ENCODE measurements around the gene HPS1. TPM values are rescaled to one million over a fixed set of nuclear protein-coding genes. Genes with fewer than 3 reads are reported as not detected.

Gene HPS1
- total RNA-seq, 1 donor from 2014 or later = 62.1 TPM

- Histone ChIP-seq H3K4me3 (no peak overlapping the region), H3K27me3 (no peaks in the 10 kb centered on the region), H3K4me1 (peaks cover 24% of the 10 kb centered on the region), H3K27ac (no peak overlapping the region), H3K9me3 (no peaks in the 10 kb centered on the region), H3K36me3 (peaks cover 4 to 37% of the 10 kb centered on the region in 2 donors)
- intact Hi-C loops (cut with DNase I) = no loop called here
- TF ChIP-seq POLR2AphosphoS5 (IDR thresholded peaks at IDR 0.05; ENCODE audit: insufficient read depth in 1 of 2, low read depth in 1 of 2) (no peak), POLR2A (IDR thresholded peaks at IDR 0.05) (no peak)
- TF ChIP-seq, protein P1, sequence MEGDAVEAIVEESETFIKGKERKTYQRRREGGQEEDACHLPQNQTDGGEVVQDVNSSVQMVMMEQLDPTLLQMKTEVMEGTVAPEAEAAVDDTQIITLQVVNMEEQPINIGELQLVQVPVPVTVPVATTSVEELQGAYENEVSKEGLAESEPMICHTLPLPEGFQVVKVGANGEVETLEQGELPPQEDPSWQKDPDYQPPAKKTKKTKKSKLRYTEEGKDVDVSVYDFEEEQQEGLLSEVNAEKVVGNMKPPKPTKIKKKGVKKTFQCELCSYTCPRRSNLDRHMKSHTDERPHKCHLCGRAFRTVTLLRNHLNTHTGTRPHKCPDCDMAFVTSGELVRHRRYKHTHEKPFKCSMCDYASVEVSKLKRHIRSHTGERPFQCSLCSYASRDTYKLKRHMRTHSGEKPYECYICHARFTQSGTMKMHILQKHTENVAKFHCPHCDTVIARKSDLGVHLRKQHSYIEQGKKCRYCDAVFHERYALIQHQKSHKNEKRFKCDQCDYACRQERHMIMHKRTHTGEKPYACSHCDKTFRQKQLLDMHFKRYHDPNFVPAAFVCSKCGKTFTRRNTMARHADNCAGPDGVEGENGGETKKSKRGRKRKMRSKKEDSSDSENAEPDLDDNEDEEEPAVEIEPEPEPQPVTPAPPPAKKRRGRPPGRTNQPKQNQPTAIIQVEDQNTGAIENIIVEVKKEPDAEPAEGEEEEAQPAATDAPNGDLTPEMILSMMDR (IDR thresholded peaks at IDR 0.05) = no peak
- DNase-seq (ENCODE audit: extremely low spot score in 2 of 2) = no peak
Observed at GRCh38 chr10:98417973-98418664, 28.6 kb downstream of the HPS1 start.

DNA sequence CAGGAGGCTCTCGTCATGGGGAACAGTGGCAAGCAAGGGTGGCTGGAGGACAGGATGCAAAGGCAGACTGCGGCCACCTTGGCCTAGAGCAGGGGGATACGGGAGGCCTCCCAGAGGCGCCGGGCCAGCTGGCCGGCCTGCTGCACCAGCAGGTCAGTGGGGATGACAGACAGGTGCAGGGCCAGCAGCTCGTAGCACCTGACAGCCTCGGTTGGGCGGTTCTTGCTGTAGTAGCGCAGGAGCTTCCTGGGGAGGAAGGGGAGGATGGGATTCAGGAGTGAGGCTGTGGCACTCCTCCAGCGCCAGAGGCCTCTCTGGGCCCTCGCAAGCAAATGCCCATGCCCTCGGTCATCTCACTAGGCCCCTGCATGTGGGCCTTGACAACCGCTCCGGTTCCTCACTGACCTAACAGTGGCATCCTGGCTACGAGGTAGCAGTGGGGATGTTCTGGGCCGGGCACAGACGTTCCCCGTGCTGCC, 29.2 kb downstream of the HPS1 start:
- H3K4me3 ChIP-seq = no peak overlapping the region
- no peak for DNase-seq (ENCODE audit: extremely low spot score in 2 of 2)
- H3K36me3 ChIP-seq = peaks cover 4 to 34% of the 10 kb centered on the region in 2 donors
- H3K27me3 ChIP-seq = no peaks in the 10 kb centered on the region
- H3K9me3 ChIP-seq = no peaks in the 10 kb centered on the region
- H3K27ac ChIP-seq = no peak overlapping the region
- intact Hi-C loops (cut with DNase I) = no loop called here
- H3K4me1 ChIP-seq = peaks cover 29% of the 10 kb centered on the region
- TF ChIP-seq, protein P1 (IDR thresholded peaks at IDR 0.05) = no peak
- TF ChIP-seq POLR2A (IDR thresholded peaks at IDR 0.05) = no peak
- TF ChIP-seq POLR2AphosphoS5 (IDR thresholded peaks at IDR 0.05; ENCODE audit: insufficient read depth in 1 of 2, low read depth in 1 of 2) = no peak

GRCh38 chr10:98416606-98417388, 29.9 kb downstream of the HPS1 start:
- H3K36me3 ChIP-seq = peaks cover 4 to 30% of the 10 kb centered on the region in 2 donors
- intact Hi-C loops (cut with DNase I) = no loop called here

DNA sequence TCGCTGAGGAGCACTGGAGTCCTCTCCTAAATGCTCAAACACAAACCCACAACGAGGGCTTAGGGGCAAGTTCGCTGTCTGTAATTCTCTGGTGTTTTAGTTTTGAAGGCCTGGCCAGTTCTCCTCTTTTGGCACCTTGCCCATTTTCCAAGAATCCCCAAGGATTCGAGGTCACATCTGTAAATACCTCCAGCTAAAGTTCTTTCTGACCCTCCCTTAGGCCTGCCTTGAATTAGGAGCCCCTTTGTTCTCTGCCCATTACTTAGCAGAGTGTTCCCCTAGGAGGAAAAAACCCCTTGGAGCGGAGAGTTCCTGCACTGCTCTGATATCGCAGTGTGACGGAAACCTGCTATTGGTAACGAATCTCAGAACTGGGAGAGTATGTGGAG, 31.0 kb downstream of the HPS1 start:
- TF ChIP-seq POLR2AphosphoS5 (IDR thresholded peaks at IDR 0.05; ENCODE audit: insufficient read depth in 1 of 2, low read depth in 1 of 2) = no peak
- TF ChIP-seq POLR2A (IDR thresholded peaks at IDR 0.05) = no peak
- TF ChIP-seq, protein P1 (IDR thresholded peaks at IDR 0.05) = no peak
- Histone ChIP-seq H3K36me3 (peaks cover 4 to 30% of the 10 kb centered on the region in 2 donors), H3K9me3 (no peaks in the 10 kb centered on the region), H3K27me3 (no peaks in the 10 kb centered on the region), H3K4me1 (peaks cover 46% of the 10 kb centered on the region), H3K27ac (peak overlapping the region; percentile 83), H3K4me3 (no peak overlapping the region)
- DNase-seq (ENCODE audit: extremely low spot score in 2 of 2) = no peak
- intact Hi-C loops (cut with DNase I) = no loop called here

More at GRCh38 chr10:98416606-98417388, 29.9 kb downstream of the HPS1 start:
- no peak for DNase-seq (ENCODE audit: extremely low spot score in 2 of 2)
- Histone ChIP-seq H3K27me3 (no peaks in the 10 kb centered on the region), H3K9me3 (no peaks in the 10 kb centered on the region), H3K4me3 (no peak overlapping the region), H3K27ac (no peak overlapping the region), H3K4me1 (peaks cover 37% of the 10 kb centered on the region)
- no peak for TF ChIP-seq POLR2A (IDR thresholded peaks at IDR 0.05)
- TF ChIP-seq POLR2AphosphoS5 (IDR thresholded peaks at IDR 0.05; ENCODE audit: insufficient read depth in 1 of 2, low read depth in 1 of 2) = no peak

DNA sequence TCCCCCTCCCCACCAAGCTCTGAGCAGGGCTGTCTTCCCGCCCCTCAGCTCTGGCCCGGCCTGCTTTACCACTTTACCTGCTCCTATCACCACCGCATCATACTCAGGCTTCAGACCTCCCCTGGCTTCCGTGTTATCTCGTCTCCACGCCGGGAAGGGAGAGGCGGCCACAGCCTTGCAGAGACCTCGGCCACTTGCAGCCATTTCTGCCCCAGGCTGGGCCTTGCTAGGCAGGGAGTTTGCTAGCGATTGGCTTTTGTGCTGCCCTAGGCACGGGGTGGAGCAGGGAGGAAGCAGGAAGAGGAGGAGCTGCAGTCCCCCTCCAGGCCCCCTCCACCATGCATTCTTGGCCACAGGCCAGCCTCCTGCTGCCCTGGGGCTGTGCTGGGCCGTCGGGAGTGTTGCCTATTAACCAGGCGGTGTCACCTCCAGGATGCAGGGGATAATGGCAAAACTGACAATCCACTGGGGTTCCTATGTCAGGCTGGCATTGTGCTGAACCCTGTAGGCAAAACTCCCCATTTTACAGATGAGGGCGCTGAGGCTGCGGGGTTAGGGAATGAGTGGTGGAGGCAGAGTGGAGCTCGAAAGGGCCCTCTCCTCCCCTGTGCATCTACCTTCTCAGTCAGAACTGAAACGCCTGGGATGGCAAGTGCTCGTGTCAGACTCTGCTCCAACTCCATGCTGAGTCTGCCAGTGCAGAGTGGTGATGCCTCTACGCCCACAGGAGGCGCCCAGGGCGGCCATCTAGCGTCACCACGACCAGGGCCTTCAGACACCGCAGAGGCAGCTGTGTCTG, 31.6 kb downstream of the HPS1 start, which contains the start of gene PYROXD2:
PYROXD2 (minus strand) TSS at position 251 of the 799 bp plus-strand sequence; CDS start at position 204, 47 bp downstream.
- H3K4me3 ChIP-seq = peak within 1 kb of the TSS; percentile 57 to 64
- peaks cover 4 to 27% of the 10 kb centered on the region in 2 donors for H3K36me3 ChIP-seq
- peaks cover 46% of the 10 kb centered on the region for H3K4me1 ChIP-seq
- peak in 1 of 2 donors; percentile 93 for DNase-seq (ENCODE audit: extremely low spot score in 2 of 2)
- H3K27ac ChIP-seq = peak within 1 kb of the TSS; percentile 83
- intact Hi-C loops (cut with DNase I) = no loop called here
- H3K9me3 ChIP-seq = no peaks in the 10 kb centered on the region
- TF ChIP-seq POLR2AphosphoS5 (IDR thresholded peaks at IDR 0.05; ENCODE audit: insufficient read depth in 1 of 2, low read depth in 1 of 2) (peak; percentile 54 to 90), POLR2A (IDR thresholded peaks at IDR 0.05) (peak in 1 of 2 donors; percentile 51)
- TF ChIP-seq, protein P1 (IDR thresholded peaks at IDR 0.05) = no peak
- H3K27me3 ChIP-seq = no peaks in the 10 kb centered on the region
